Panc1 (cell line): Measurements from ENCODE around the gene KRT33A. TPM values are rescaled to one million over a fixed set of nuclear protein-coding genes. Genes with fewer than 3 reads are reported as not detected.
"Not testable (repeated sequence)": the region's sequence is repeated elsewhere in the genome, so short reads cannot be mapped to it uniquely, and the experiment has no call there.

Experiments used
- ATAC-seq: fragments of 200-7000 bp; cut with Tn5 transposase; 2 replicates; pipeline ENCODE4 v1.9.1; 2020; ENCODE audit warnings: mild to moderate bottlenecking, moderate library complexity
- Bru-seq: library from RNA; stranded (reverse); fragments of 400-500 nt; gene quantifications from one replicate; lab custom pipeline; 2021; lab: Mats Ljungman, UMichigan
- BruChase-seq, 2 experiments: library from RNA; stranded (reverse); fragments of 400-500 nt; gene quantifications; one replicate each; lab custom pipeline; 2021; lab: Mats Ljungman, UMichigan
- BruUV-seq: library from RNA; stranded (reverse); fragments of 400-500 nt; replicated peaks from 2 replicates; lab custom pipeline; 2021; lab: Mats Ljungman, UMichigan
- CTCF ChIA-PET: fragments of 300-600 bp; sonication (Branson Sonifier 250); formaldehyde crosslinking; loops from one replicate; lab custom pipeline; 2022; ENCODE audit warnings: antibody characterized with exemption; lab: Charles Lee
- POLR2A ChIA-PET: fragments of 300-600 bp; sonication (Branson Sonifier 250); formaldehyde crosslinking; loops from one replicate; lab custom pipeline; 2022; ENCODE audit warnings: antibody characterized with exemption; lab: Charles Lee
- DNase-seq: peaks from one replicate; pipeline ENCODE4 v3.0.0-alpha.2; 2010; ENCODE audit warnings: low read depth, low spot score
- H3K27ac ChIP-seq: 2 replicates; pipeline ENCODE4 v1.5.1; 2011; ENCODE audit warnings: mild to moderate bottlenecking, low read length, inconsistent platforms
- H3K27me3 ChIP-seq: fragments of 200-500 bp; sonication (Bioruptor generic); 2 replicates; pipeline ENCODE4 v1.6.0; 2014; ENCODE audit warnings: low read length, inconsistent platforms; ENCODE audit not compliant: control insufficient read depth, insufficient read depth
- H3K36me3 ChIP-seq: fragments of 200-500 bp; sonication (Bioruptor generic); 2 replicates; pipeline ENCODE4 v1.5.1; 2014; ENCODE audit warnings: inconsistent platforms, mild to moderate bottlenecking, low read length, moderate library complexity; ENCODE audit not compliant: control insufficient read depth, insufficient read depth
- H3K4me1 ChIP-seq: 2 replicates; pipeline ENCODE4 v1.5.1; 2011; ENCODE audit warnings: inconsistent platforms, mild to moderate bottlenecking, low read length, moderate library complexity; ENCODE audit not compliant: control insufficient read depth, insufficient read depth
- H3K4me3 ChIP-seq, 2 experiments: 2 replicates each; pipeline ENCODE4 v1.5.1; 2011 to 2012; ENCODE audit warnings: low read depth in 2 of 2, low read length in 2 of 2, mild to moderate bottlenecking in 2 of 2, inconsistent platforms in 1 of 2, moderate library complexity in 1 of 2
- H3K9me3 ChIP-seq: fragments of 200-500 bp; sonication (Bioruptor generic); 2 replicates; pipeline ENCODE4 v1.5.1; 2014; ENCODE audit warnings: low read depth, mild to moderate bottlenecking, inconsistent platforms, low read length, moderate library complexity; ENCODE audit not compliant: control insufficient read depth, insufficient read depth
- CTCF ChIP-seq: fragments of 450-650 bp; IDR thresholded peaks from 2 replicates; pipeline ENCODE4 v1.5.1; 2017; ENCODE audit warnings: mild to moderate bottlenecking
- POLR2AphosphoS5 ChIP-seq: IDR thresholded peaks from 2 replicates; pipeline ENCODE4 v1.6.1; 2012; ENCODE audit warnings: mild to moderate bottlenecking, low read depth, low read length, moderate library complexity
- REST ChIP-seq, 2 experiments: IDR thresholded peaks; 2 replicates each; pipeline ENCODE4 v1.6.1; 2011 to 2012; ENCODE audit warnings: low read depth in 2 of 2, control low read depth in 1 of 2, low read length in 1 of 2, mild to moderate bottlenecking in 1 of 2, moderate library complexity in 1 of 2; ENCODE audit not compliant: insufficient read depth in 1 of 2
- SIN3A ChIP-seq: IDR thresholded peaks from 2 replicates; pipeline ENCODE4 v1.6.1; 2012; ENCODE audit warnings: low read depth, mild to moderate bottlenecking, low read length, moderate library complexity, borderline replicate concordance; ENCODE audit not compliant: insufficient read depth
- TCF7L2 ChIP-seq: IDR thresholded peaks from 2 replicates; pipeline ENCODE4 v1.6.1; 2011; ENCODE audit warnings: mild to moderate bottlenecking, low read depth, low read length, inconsistent platforms
- in situ Hi-C: cut with HindIII; loops from 2 replicates; pipeline ENCODE4 v1.10.0; 2016; ENCODE audit warnings: low sequenced_read_pairs, low pct_unique_long_range_greater_than_20kb
- intact Hi-C: fragments of 100-400 bp; cut with micrococcal nuclease; formaldehyde crosslinking; loops from one replicate; pipeline ENCODE4 v1.10.0; 2022; ENCODE audit not compliant: unreplicated experiment
- long read RNA-seq: library from polyadenylated mRNA; unstranded; transcript quantifications from one replicate; pipeline ENCODE4 v2.0.0, GENCODE V29; 2021; ENCODE audit not compliant: unreplicated experiment
- polyA plus RNA-seq: library from polyadenylated mRNA; unstranded; fragments of >200 nt; gene quantifications from one replicate; pipeline ENCODE4 v1.2.1, GENCODE V29; 2012; ENCODE audit warnings: missing spikeins; ENCODE audit not compliant: insufficient read length
- total RNA-seq: library from RNA; stranded (reverse); gene quantifications from one replicate; pipeline ENCODE4 v1.2.1, GENCODE V29; 2021; ENCODE audit not compliant: unreplicated experiment

KRT33A gene
- total RNA-seq (not detected), Bru-seq, nascent RNA (percentile 17 among the genes with signal in this experiment), BruChase-seq, experiment 1, labeled RNA remaining after a 2-hour chase (not detected), BruChase-seq, experiment 2, labeled RNA remaining after a 6-hour chase (not detected)
- polyA plus RNA-seq = not detected
- long read RNA-seq = 0 reads

- DNase-seq, ATAC-seq, CTCF ChIA-PET, POLR2A ChIA-PET, H3K27me3 ChIP-seq, in situ Hi-C loops, H3K9me3 ChIP-seq, intact Hi-C loops, H3K4me1 ChIP-seq, BruUV-seq, H3K4me3 ChIP-seq, H3K36me3 ChIP-seq, H3K27ac ChIP-seq: not testable (repeated sequence)
Observed at GRCh38 chr17:41350381-41350878, at the start of gene KRT33A. Gene KRT33A, minus strand, starts transcription at chr17:41350828. Its CDS starts 61 bp downstream, at chr17:41350767.

GRCh38 chr17:41396996-41397660 lies 46.5 kb upstream of the KRT33A start, which contains the start of gene KRT31:
Gene KRT31, minus strand, starts transcription at chr17:41397608. Its CDS starts 69 bp downstream, at chr17:41397539.
- Histone ChIP-seq H3K9me3 (no peaks in the 10 kb centered on the region), H3K27me3 (no peaks in the 10 kb centered on the region), H3K4me3 (no peak within 1 kb of the TSS), H3K27ac (no peak within 1 kb of the TSS), H3K36me3 (no peaks in the 10 kb centered on the region), H3K4me1 (no peaks in the 10 kb centered on the region)
- POLR2A ChIA-PET = no interaction called here
- TF ChIP-seq POLR2AphosphoS5 (no peak), CTCF (no peak), SIN3A (no peak), REST (IDR thresholded peaks at IDR 0.05; ENCODE audit: insufficient read depth in 1 of 2, low read depth in 2 of 2, low read length in 1 of 2) (no peak), TCF7L2 (no peak)
- no peak for DNase-seq
- no TSS peak for BruUV-seq
- intact Hi-C loops = no loop called here
- CTCF ChIA-PET = no interaction called here
- in situ Hi-C loops = no loop called here
- ATAC-seq = no peak

- ChIA-PET POLR2A (interaction anchor here (0.6 kb wide), 1 partner anchor 9 kb away, joined by 11 read pairs; no protein-coding TSS in a partner anchor), CTCF (no interaction called here)
- ATAC-seq = no peak
- H3K27ac ChIP-seq = no peak overlapping the region
- in situ Hi-C loops = no loop called here
- no peaks in the 10 kb centered on the region for H3K36me3 ChIP-seq
- H3K27me3 ChIP-seq = no peaks in the 10 kb centered on the region
- no TSS peak for BruUV-seq
- no peaks in the 10 kb centered on the region for H3K9me3 ChIP-seq
- H3K4me1 ChIP-seq = no peaks in the 10 kb centered on the region
- DNase-seq = no peak
- TF ChIP-seq TCF7L2 = no peak
- TF ChIP-seq POLR2AphosphoS5 = no peak
- TF ChIP-seq REST (IDR thresholded peaks at IDR 0.05; ENCODE audit: insufficient read depth in 1 of 2, low read depth in 2 of 2, low read length in 1 of 2) = no peak
- no peak for TF ChIP-seq SIN3A
- TF ChIP-seq CTCF = no peak
- intact Hi-C loops = no loop called here
- H3K4me3 ChIP-seq = no peak overlapping the region
Observed at GRCh38 chr17:41396340-41396739, 45.7 kb upstream of the KRT33A start.
